HepG2 (cell line): ENCODE measurements around the gene C2orf49. TPM values are rescaled to one million over a fixed set of nuclear protein-coding genes. Genes with fewer than 3 reads are reported as not detected.
A peak's percentile ranks its signal among the peaks of the same experiment; 100 is the strongest.

Experiments used
- ESRRA ChIP-seq: sonication (generic); formaldehyde crosslinking; IDR thresholded peaks from 2 replicates; pipeline ENCODE4 v1.5.1; 2020; ENCODE audit warnings: mild to moderate bottlenecking, low read depth, missing genetic modification reagents
- FOSL1 ChIP-seq: sonication (generic); formaldehyde crosslinking; IDR thresholded peaks from 2 replicates; pipeline ENCODE4 v1.9.0; 2021; ENCODE audit warnings: missing genetic modification reagents, borderline replicate concordance
- GTF2F1 ChIP-seq: fragments of 150-350 bp; IDR thresholded peaks from 2 replicates; pipeline ENCODE4 v1.6.1; 2014; ENCODE audit warnings: low read length
- KDM5B ChIP-seq: sonication (generic); formaldehyde crosslinking; IDR thresholded peaks from 2 replicates; pipeline ENCODE4 v1.4.0; 2020; ENCODE audit warnings: missing genetic modification reagents, mild to moderate bottlenecking, borderline replicate concordance
- MAZ ChIP-seq, 2 experiments: sonication (generic) in 1 of 2; formaldehyde crosslinking in 1 of 2; IDR thresholded peaks; 2 replicates each; pipeline versions ENCODE4 v1.5.0 to v1.6.1; 2012 to 2020; ENCODE audit warnings: low read depth in 2 of 2, mild to moderate bottlenecking in 2 of 2, borderline replicate concordance in 1 of 2, improper control_type of control experiment in 1 of 2, low read length in 1 of 2, missing genetic modification reagents in 1 of 2, moderate library complexity in 1 of 2
- SATB2 ChIP-seq: sonication (generic); formaldehyde crosslinking; IDR thresholded peaks from 2 replicates; pipeline ENCODE4 v1.5.0; 2020; ENCODE audit warnings: missing genetic modification reagents
- SOX5 ChIP-seq: IDR thresholded peaks from 2 replicates; pipeline ENCODE4 v1.6.1; 2016; ENCODE audit warnings: borderline replicate concordance
- ZFP62 ChIP-seq: sonication (generic); formaldehyde crosslinking; IDR thresholded peaks from 2 replicates; pipeline ENCODE4 v1.4.0; 2020; ENCODE audit warnings: missing genetic modification reagents
- ZFP82 ChIP-seq: sonication (generic); formaldehyde crosslinking; IDR thresholded peaks from 2 replicates; pipeline ENCODE4 v1.5.1; 2020; ENCODE audit warnings: mild to moderate bottlenecking, missing genetic modification reagents, borderline replicate concordance
- ZNF431 ChIP-seq: sonication (generic); formaldehyde crosslinking; IDR thresholded peaks from 2 replicates; pipeline ENCODE4 v1.9.0; 2022; ENCODE audit warnings: missing genetic modification reagents, low read depth, mild to moderate bottlenecking, borderline replicate concordance
- ZNF577 ChIP-seq: sonication (generic); formaldehyde crosslinking; IDR thresholded peaks from 2 replicates; pipeline ENCODE4 v1.4.0; 2020; ENCODE audit warnings: mild to moderate bottlenecking, low read depth, missing genetic modification reagents, borderline replicate concordance
- ZNF780A ChIP-seq: sonication (generic); formaldehyde crosslinking; IDR thresholded peaks from 2 replicates; pipeline ENCODE4 v1.8.0; 2022; ENCODE audit warnings: mild to moderate bottlenecking, missing genetic modification reagents, moderate library complexity
- polyA plus RNA-seq, 8 experiments: library from polyadenylated mRNA; depleted of rRNA in 3 of 8; stranded (reverse) in 7 of 8; unstranded in 1 of 8; fragments of >200 nt; fragmentation: Illumina TruSeq in 4 of 8; extraction: Trizol in 4 of 8; gene quantifications; 2 replicates each; pipeline versions ENCODE4 v1.2.1 to v1.2.3, GENCODE V29; 2011 to 2016; ENCODE audit warnings: low read depth in 4 of 8, missing spikeins in 1 of 8, mixed read lengths in 1 of 8; ENCODE audit not compliant: insufficient read depth in 1 of 8
- total RNA-seq, 5 experiments: library from RNA; depleted of rRNA; stranded (reverse); fragments of >200 nt; fragmentation: Illumina TruSeq; extraction: Trizol; gene quantifications; 2 replicates each; pipeline ENCODE4 v1.2.3, GENCODE V29; 2016; ENCODE audit warnings: low read depth in 1 of 5
- TF ChIP-seq, protein P1 (sequence below), 2 experiments: sonication (generic) in 1 of 2; formaldehyde crosslinking in 1 of 2; IDR thresholded peaks; 2 replicates each; pipeline versions ENCODE4 v1.5.1 to v1.6.1; 2011 to 2020; ENCODE audit warnings: borderline replicate concordance in 1 of 2, low read depth in 1 of 2, low read length in 1 of 2, mild to moderate bottlenecking in 1 of 2, missing genetic modification reagents in 1 of 2, moderate library complexity in 1 of 2
- TF ChIP-seq, protein P2 (sequence below): sonication (generic); formaldehyde crosslinking; IDR thresholded peaks from 2 replicates; pipeline ENCODE4 v1.5.1; 2020; ENCODE audit warnings: mild to moderate bottlenecking, missing genetic modification reagents, moderate library complexity
- TF ChIP-seq, protein P3 (sequence below): sonication (generic); formaldehyde crosslinking; IDR thresholded peaks from 2 replicates; pipeline ENCODE4 v1.4.0; 2020; ENCODE audit warnings: missing genetic modification reagents
- TF ChIP-seq, protein P4 (sequence below), 2 experiments: fragments of 450-650 bp in 1 of 2; sonication (generic) in 1 of 2; formaldehyde crosslinking; IDR thresholded peaks; 2 replicates each; pipeline versions ENCODE4 v1.5.0 to v1.8.0; 2020 to 2022; ENCODE audit warnings: mild to moderate bottlenecking in 1 of 2, missing genetic modification reagents in 1 of 2
- TF ChIP-seq, protein P5 (sequence below): sonication (generic); formaldehyde crosslinking; IDR thresholded peaks from 2 replicates; pipeline ENCODE4 v1.8.1; 2023; ENCODE audit warnings: mild to moderate bottlenecking, inconsistent platforms, moderate library complexity, missing genetic modification reagents, borderline replicate concordance

C2orf49 gene
- total and polyA plus RNA-seq, 2 of the 13 experiments (the other 11 are each of a cell fraction or from before 2014, with no cell fraction given) = 24.7 to 28.8 TPM

DNA sequence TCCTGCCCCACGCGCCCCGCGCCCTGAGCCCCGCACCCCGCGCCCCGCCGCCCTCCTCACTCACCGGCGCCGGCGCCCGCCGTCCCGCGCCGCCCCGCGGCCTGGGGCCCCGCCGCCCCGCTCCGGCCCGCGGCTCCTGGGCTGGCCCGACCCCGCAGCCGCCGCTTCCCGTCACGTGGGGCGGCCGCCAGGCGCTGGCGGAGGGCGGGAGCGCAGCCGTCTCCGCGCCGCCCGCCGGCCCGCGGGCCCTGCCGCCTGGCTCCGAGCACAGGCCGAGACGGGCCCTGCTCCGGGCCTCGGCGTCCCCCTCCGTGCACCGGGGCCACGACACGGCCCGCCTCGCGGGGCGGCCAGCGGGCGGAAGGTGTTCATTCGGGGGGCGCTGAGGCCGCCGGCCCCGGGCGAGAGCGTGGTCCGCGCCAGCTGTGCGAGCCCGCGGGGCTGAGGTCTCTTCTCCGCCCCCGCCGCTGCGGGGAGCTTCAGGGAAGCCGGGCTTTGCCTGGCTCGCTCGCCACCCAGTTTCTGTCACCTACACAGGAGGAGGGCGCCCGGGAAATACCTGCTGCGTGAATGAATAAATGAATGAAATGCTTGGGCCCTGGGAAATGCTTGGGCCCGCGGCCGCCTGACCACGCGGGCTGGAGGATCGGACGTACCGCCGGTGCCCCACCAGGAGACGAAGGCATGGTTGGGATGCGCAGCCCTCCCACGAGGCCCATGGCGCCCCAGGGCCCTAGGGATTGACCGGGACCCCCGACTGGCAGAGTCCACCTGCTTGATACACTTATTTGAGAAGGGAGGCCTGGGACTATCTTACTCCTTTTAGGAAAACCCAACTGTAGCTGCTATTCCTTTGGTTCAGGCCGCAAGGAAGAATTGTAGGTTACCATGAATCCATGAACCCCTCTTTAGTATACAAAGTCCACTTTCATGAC, 7.5 kb upstream of the C2orf49 start, which contains the start of gene TGFBRAP1 (continued):
- TF ChIP-seq, protein P1, sequence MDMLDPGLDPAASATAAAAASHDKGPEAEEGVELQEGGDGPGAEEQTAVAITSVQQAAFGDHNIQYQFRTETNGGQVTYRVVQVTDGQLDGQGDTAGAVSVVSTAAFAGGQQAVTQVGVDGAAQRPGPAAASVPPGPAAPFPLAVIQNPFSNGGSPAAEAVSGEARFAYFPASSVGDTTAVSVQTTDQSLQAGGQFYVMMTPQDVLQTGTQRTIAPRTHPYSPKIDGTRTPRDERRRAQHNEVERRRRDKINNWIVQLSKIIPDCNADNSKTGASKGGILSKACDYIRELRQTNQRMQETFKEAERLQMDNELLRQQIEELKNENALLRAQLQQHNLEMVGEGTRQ (IDR thresholded peaks at IDR 0.05; ENCODE audit: low read depth, low read length) = peak; percentile 61; the same call in 1 of the 2 replicates
- TF ChIP-seq, protein P1 (CRISPR knock-in tag; IDR thresholded peaks at IDR 0.05; ENCODE audit: borderline replicate concordance) = 0 out of 2 replicates have a peak, but pooled peaks have one; percentile 37
- TF ChIP-seq ZFP62 (CRISPR knock-in tag) = no peak
- TF ChIP-seq SOX5 (CRISPR knock-in tag) = no peak
- TF ChIP-seq KDM5B = peak; percentile 90
- TF ChIP-seq, protein P2, sequence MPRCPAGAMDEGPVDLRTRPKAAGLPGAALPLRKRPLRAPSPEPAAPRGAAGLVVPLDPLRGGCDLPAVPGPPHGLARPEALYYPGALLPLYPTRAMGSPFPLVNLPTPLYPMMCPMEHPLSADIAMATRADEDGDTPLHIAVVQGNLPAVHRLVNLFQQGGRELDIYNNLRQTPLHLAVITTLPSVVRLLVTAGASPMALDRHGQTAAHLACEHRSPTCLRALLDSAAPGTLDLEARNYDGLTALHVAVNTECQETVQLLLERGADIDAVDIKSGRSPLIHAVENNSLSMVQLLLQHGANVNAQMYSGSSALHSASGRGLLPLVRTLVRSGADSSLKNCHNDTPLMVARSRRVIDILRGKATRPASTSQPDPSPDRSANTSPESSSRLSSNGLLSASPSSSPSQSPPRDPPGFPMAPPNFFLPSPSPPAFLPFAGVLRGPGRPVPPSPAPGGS (CRISPR knock-in tag) = 0 out of 2 replicates have a peak, but pooled peaks have one; percentile 68
- TF ChIP-seq FOSL1 (CRISPR knock-in tag) = peak; percentile 51; the same call in 1 of the 2 replicates
- TF ChIP-seq ESRRA (CRISPR knock-in tag) = no peak
- no peak; the same call in 1 of the 2 replicates for TF ChIP-seq ZNF431 (CRISPR knock-in tag)
- TF ChIP-seq, protein P3, sequence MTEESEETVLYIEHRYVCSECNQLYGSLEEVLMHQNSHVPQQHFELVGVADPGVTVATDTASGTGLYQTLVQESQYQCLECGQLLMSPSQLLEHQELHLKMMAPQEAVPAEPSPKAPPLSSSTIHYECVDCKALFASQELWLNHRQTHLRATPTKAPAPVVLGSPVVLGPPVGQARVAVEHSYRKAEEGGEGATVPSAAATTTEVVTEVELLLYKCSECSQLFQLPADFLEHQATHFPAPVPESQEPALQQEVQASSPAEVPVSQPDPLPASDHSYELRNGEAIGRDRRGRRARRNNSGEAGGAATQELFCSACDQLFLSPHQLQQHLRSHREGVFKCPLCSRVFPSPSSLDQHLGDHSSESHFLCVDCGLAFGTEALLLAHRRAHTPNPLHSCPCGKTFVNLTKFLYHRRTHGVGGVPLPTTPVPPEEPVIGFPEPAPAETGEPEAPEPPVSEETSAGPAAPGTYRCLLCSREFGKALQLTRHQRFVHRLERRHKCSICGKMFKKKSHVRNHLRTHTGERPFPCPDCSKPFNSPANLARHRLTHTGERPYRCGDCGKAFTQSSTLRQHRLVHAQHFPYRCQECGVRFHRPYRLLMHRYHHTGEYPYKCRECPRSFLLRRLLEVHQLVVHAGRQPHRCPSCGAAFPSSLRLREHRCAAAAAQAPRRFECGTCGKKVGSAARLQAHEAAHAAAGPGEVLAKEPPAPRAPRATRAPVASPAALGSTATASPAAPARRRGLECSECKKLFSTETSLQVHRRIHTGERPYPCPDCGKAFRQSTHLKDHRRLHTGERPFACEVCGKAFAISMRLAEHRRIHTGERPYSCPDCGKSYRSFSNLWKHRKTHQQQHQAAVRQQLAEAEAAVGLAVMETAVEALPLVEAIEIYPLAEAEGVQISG = peak; percentile 68
- TF ChIP-seq ZNF780A = no peak
- TF ChIP-seq, protein P4, sequence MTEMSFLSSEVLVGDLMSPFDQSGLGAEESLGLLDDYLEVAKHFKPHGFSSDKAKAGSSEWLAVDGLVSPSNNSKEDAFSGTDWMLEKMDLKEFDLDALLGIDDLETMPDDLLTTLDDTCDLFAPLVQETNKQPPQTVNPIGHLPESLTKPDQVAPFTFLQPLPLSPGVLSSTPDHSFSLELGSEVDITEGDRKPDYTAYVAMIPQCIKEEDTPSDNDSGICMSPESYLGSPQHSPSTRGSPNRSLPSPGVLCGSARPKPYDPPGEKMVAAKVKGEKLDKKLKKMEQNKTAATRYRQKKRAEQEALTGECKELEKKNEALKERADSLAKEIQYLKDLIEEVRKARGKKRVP (CRISPR knock-in tag; IDR thresholded peaks at IDR 0.05) = no peak
- TF ChIP-seq SATB2 (CRISPR knock-in tag) = peak; percentile 97
- no peak for TF ChIP-seq GTF2F1
- TF ChIP-seq ZNF577 = no peak
- no peak; the same call in 1 of the 2 replicates for TF ChIP-seq ZFP82
- TF ChIP-seq, protein P5, sequence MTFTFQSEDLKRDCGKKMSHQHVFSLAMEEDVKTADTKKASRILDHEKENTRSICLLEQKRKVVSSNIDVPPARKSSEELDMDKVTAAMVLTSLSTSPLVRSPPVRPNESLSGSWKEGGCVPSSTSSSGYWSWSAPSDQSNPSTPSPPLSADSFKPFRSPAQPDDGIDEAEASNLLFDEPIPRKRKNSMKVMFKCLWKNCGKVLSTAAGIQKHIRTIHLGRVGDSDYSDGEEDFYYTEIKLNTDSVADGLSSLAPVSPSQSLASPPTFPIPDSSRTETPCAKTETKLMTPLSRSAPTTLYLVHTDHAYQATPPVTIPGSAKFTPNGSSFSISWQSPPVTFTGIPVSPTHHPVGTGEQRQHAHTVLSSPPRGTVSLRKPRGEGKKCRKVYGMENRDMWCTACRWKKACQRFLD = no peak; the same call in 1 of the 2 replicates
- no peak for TF ChIP-seq MAZ (IDR thresholded peaks at IDR 0.05; ENCODE audit: borderline replicate concordance, low read depth, low read length)
- TF ChIP-seq MAZ (CRISPR knock-in tag; IDR thresholded peaks at IDR 0.05; ENCODE audit: low read depth) = peak; percentile 80
